HepG2 (cell line): Measurements from ENCODE around the gene C20orf204. TPM values are rescaled to one million over a fixed set of nuclear protein-coding genes. Genes with fewer than 3 reads are reported as not detected.

Experiments
- DRAP1 ChIP-seq: IDR thresholded peaks from 2 replicates; pipeline ENCODE4 v1.6.1; 2016; ENCODE audit warnings: missing genetic modification reagents, missing compliant biosample characterization
- GATAD1 ChIP-seq: IDR thresholded peaks from 2 replicates; pipeline ENCODE4 v1.6.1; 2016; ENCODE audit warnings: missing genetic modification reagents, missing compliant biosample characterization
- KAT7 ChIP-seq: IDR thresholded peaks from 2 replicates; pipeline ENCODE4 v1.6.1; 2018; ENCODE audit warnings: borderline replicate concordance, missing compliant biosample characterization
- MAF1 ChIP-seq: sonication (generic); formaldehyde crosslinking; IDR thresholded peaks from 2 replicates; pipeline ENCODE4 v1.5.0; 2020; ENCODE audit warnings: missing genetic modification reagents, borderline replicate concordance
- MEIS2 ChIP-seq: sonication (generic); formaldehyde crosslinking; IDR thresholded peaks from 2 replicates; pipeline ENCODE4 v1.9.0; 2021; ENCODE audit warnings: mild to moderate bottlenecking, missing genetic modification reagents
- MTF2 ChIP-seq: sonication (generic); formaldehyde crosslinking; IDR thresholded peaks from 2 replicates; pipeline ENCODE4 v1.5.0; 2020; ENCODE audit warnings: missing genetic modification reagents, borderline replicate concordance
- NCOA2 ChIP-seq: sonication (generic); formaldehyde crosslinking; IDR thresholded peaks from 2 replicates; pipeline ENCODE4 v1.8.0; 2022; ENCODE audit warnings: inconsistent platforms
- ZNF18 ChIP-seq: sonication (generic); formaldehyde crosslinking; IDR thresholded peaks from 2 replicates; pipeline ENCODE4 v1.8.0; 2022; ENCODE audit warnings: mild to moderate bottlenecking, missing genetic modification reagents; ENCODE audit not compliant: insufficient replicate concordance
- ZNF280D ChIP-seq: sonication (generic); formaldehyde crosslinking; IDR thresholded peaks from 2 replicates; pipeline ENCODE4 v1.5.1; 2020; ENCODE audit warnings: mild to moderate bottlenecking, missing genetic modification reagents
- ZNF333 ChIP-seq: sonication (generic); formaldehyde crosslinking; IDR thresholded peaks from 2 replicates; pipeline ENCODE4 v1.4.0; 2020; ENCODE audit warnings: mild to moderate bottlenecking, missing genetic modification reagents, borderline replicate concordance
- ZNF747 ChIP-seq: sonication (generic); formaldehyde crosslinking; IDR thresholded peaks from 2 replicates; pipeline ENCODE4 v1.8.1; 2023; ENCODE audit warnings: missing genetic modification reagents, mild to moderate bottlenecking, borderline replicate concordance
- ZNF75D ChIP-seq: sonication (generic); formaldehyde crosslinking; IDR thresholded peaks from 2 replicates; pipeline ENCODE4 v1.8.1; 2023; ENCODE audit warnings: missing genetic modification reagents, mild to moderate bottlenecking, borderline replicate concordance
- polyA plus RNA-seq, 8 experiments: library from polyadenylated mRNA; depleted of rRNA in 3 of 8; stranded (reverse) in 7 of 8; unstranded in 1 of 8; fragments of >200 nt; fragmentation: Illumina TruSeq in 4 of 8; extraction: Trizol in 4 of 8; gene quantifications; 2 replicates each; pipeline versions ENCODE4 v1.2.1 to v1.2.3, GENCODE V29; 2011 to 2016; ENCODE audit warnings: low read depth in 4 of 8, missing spikeins in 1 of 8, mixed read lengths in 1 of 8; ENCODE audit not compliant: insufficient read depth in 1 of 8
- total RNA-seq, 5 experiments: library from RNA; depleted of rRNA; stranded (reverse); fragments of >200 nt; fragmentation: Illumina TruSeq; extraction: Trizol; gene quantifications; 2 replicates each; pipeline ENCODE4 v1.2.3, GENCODE V29; 2016; ENCODE audit warnings: low read depth in 1 of 5
- TF ChIP-seq, protein P1 (sequence below): sonication (generic); formaldehyde crosslinking; IDR thresholded peaks from 2 replicates; pipeline ENCODE4 v1.5.1; 2020; ENCODE audit warnings: mild to moderate bottlenecking, missing genetic modification reagents, moderate library complexity
- TF ChIP-seq, protein P2 (sequence below): IDR thresholded peaks from 2 replicates; pipeline ENCODE4 v1.6.1; 2018; ENCODE audit warnings: missing genetic modification reagents, mild to moderate bottlenecking, missing compliant biosample characterization

The C20orf204 gene
- total and polyA plus RNA-seq, 2 of the 13 experiments (the other 11 are each of a cell fraction or from before 2014, with no cell fraction given) = 22.1 to 80.0 TPM

- TF ChIP-seq, protein P1, sequence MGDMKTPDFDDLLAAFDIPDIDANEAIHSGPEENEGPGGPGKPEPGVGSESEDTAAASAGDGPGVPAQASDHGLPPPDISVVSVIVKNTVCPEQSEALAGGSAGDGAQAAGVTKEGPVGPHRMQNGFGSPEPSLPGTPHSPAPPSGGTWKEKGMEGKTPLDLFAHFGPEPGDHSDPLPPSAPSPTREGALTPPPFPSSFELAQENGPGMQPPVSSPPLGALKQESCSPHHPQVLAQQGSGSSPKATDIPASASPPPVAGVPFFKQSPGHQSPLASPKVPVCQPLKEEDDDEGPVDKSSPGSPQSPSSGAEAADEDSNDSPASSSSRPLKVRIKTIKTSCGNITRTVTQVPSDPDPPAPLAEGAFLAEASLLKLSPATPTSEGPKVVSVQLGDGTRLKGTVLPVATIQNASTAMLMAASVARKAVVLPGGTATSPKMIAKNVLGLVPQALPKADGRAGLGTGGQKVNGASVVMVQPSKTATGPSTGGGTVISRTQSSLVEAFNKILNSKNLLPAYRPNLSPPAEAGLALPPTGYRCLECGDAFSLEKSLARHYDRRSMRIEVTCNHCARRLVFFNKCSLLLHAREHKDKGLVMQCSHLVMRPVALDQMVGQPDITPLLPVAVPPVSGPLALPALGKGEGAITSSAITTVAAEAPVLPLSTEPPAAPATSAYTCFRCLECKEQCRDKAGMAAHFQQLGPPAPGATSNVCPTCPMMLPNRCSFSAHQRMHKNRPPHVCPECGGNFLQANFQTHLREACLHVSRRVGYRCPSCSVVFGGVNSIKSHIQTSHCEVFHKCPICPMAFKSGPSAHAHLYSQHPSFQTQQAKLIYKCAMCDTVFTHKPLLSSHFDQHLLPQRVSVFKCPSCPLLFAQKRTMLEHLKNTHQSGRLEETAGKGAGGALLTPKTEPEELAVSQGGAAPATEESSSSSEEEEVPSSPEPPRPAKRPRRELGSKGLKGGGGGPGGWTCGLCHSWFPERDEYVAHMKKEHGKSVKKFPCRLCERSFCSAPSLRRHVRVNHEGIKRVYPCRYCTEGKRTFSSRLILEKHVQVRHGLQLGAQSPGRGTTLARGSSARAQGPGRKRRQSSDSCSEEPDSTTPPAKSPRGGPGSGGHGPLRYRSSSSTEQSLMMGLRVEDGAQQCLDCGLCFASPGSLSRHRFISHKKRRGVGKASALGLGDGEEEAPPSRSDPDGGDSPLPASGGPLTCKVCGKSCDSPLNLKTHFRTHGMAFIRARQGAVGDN (CRISPR knock-in tag) = peak; percentile 74
- TF ChIP-seq KAT7 (CRISPR knock-in tag) (peak; percentile 62; the same call in 1 of the 2 replicates), DRAP1 (CRISPR knock-in tag) (0 out of 2 replicates have a peak, but pooled peaks have one; percentile 27), ZNF280D (no peak), MEIS2 (CRISPR knock-in tag) (no peak), NCOA2 (peak; percentile 27; the same call in 1 of the 2 replicates), GATAD1 (peak; percentile 54; the same call in 1 of the 2 replicates), MAF1 (CRISPR knock-in tag) (no peak), ZNF18 (CRISPR knock-in tag) (no peak), ZNF747 (CRISPR knock-in tag) (no peak), ZNF333 (CRISPR knock-in tag) (peak; percentile 87; the same call in 1 of the 2 replicates), ZNF75D (CRISPR knock-in tag) (no peak), MTF2 (no peak)
- TF ChIP-seq, protein P2, sequence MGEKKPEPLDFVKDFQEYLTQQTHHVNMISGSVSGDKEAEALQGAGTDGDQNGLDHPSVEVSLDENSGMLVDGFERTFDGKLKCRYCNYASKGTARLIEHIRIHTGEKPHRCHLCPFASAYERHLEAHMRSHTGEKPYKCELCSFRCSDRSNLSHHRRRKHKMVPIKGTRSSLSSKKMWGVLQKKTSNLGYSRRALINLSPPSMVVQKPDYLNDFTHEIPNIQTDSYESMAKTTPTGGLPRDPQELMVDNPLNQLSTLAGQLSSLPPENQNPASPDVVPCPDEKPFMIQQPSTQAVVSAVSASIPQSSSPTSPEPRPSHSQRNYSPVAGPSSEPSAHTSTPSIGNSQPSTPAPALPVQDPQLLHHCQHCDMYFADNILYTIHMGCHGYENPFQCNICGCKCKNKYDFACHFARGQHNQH (CRISPR knock-in tag) = peak; percentile 61; the same call in 1 of the 2 replicates
Observed at GRCh38 chr20:64069614-64070243, 33.7 kb downstream of the C20orf204 start (continued).
